MM.1S (cell line): ENCODE results near the gene NTRK3.

Experiments
- DNase-seq: peaks from one replicate; pipeline ENCODE4 v3.0.0-alpha.2; 2015
- H2AFZ ChIP-seq: fragments of 300-600 bp; sonication (generic); 2 replicates; pipeline ENCODE4 v1.6.0; 2016; ENCODE audit warnings: antibody characterized with exemption, low read length
- H3F3A ChIP-seq: fragments of 300-600 bp; sonication (generic); 2 replicates; pipeline ENCODE4 v1.6.1; 2016; ENCODE audit warnings: mild to moderate bottlenecking, antibody characterized with exemption, low read length, moderate library complexity, mixed read lengths; ENCODE audit not compliant: insufficient read depth
- H3K27ac ChIP-seq: fragments of 300-600 bp; sonication (generic); 2 replicates; pipeline ENCODE4 v1.5.1; 2016; ENCODE audit warnings: mild to moderate bottlenecking, low read length
- H3K27me3 ChIP-seq: fragments of 300-600 bp; sonication (generic); replicated peaks from 2 replicates; pipeline ENCODE4 v1.6.0; 2016; ENCODE audit warnings: low read length; ENCODE audit not compliant: insufficient read depth
- H3K36me3 ChIP-seq: fragments of 300-600 bp; sonication (generic); replicated peaks from 2 replicates; pipeline ENCODE4 v1.6.1; 2016; ENCODE audit warnings: mild to moderate bottlenecking, low read length, mixed read lengths; ENCODE audit not compliant: insufficient read depth
- H3K4me1 ChIP-seq: fragments of 300-600 bp; sonication (generic); 2 replicates; pipeline ENCODE4 v1.6.1; 2016; ENCODE audit warnings: low read length, mixed read lengths
- H3K4me2 ChIP-seq: fragments of 300-600 bp; sonication (generic); 2 replicates; pipeline ENCODE4 v1.6.0; 2016; ENCODE audit warnings: low read depth, low read length
- H3K4me3 ChIP-seq: fragments of 300-600 bp; sonication (generic); 2 replicates; pipeline ENCODE4 v1.5.1; 2016; ENCODE audit warnings: low read length, mixed read lengths
- H3K79me2 ChIP-seq: fragments of 300-600 bp; sonication (generic); 2 replicates; pipeline ENCODE4 v1.6.1; 2016; ENCODE audit warnings: mixed run types, low read length, mixed read lengths
- H3K9ac ChIP-seq: fragments of 300-600 bp; sonication (generic); 2 replicates; pipeline ENCODE4 v1.6.1; 2016; ENCODE audit warnings: low read length, mixed read lengths
- H3K9me2 ChIP-seq: fragments of 300-600 bp; sonication (generic); replicated peaks from 2 replicates; pipeline ENCODE4 v1.6.1; 2016; ENCODE audit warnings: mild to moderate bottlenecking, low read length, mixed read lengths; ENCODE audit not compliant: insufficient read depth
- H3K9me3 ChIP-seq: fragments of 300-600 bp; sonication (generic); replicated peaks from 2 replicates; pipeline ENCODE4 v1.6.1; 2016; ENCODE audit warnings: mild to moderate bottlenecking, low read length, mixed read lengths; ENCODE audit not compliant: insufficient read depth
- H4K20me1 ChIP-seq: fragments of 300-600 bp; sonication (generic); 2 replicates; pipeline ENCODE4 v1.6.1; 2016; ENCODE audit warnings: mild to moderate bottlenecking, low read length, moderate library complexity, mixed read lengths; ENCODE audit not compliant: insufficient read depth
- EZH2 ChIP-seq: fragments of 300-600 bp; sonication (generic); optimal IDR thresholded peaks from 2 replicates; pipeline ENCODE3; 2017; ENCODE audit warnings: low read depth, mild to moderate bottlenecking, antibody characterized with exemption, low read length, mixed read lengths
- EZH2phosphoT487 ChIP-seq: fragments of 300-600 bp; sonication (generic); IDR thresholded peaks from 2 replicates; pipeline ENCODE4 v1.6.1; 2018; ENCODE audit warnings: antibody characterized with exemption, low read length
- TF ChIP-seq, protein P1 (sequence below): fragments of 300-600 bp; sonication (generic); IDR thresholded peaks from 2 replicates; pipeline ENCODE4 v1.5.1; 2016; ENCODE audit warnings: antibody characterized with exemption, low read length, mixed read lengths

Gene NTRK3

GRCh38 chr15:88013111-88013510, 243.4 kb downstream of the NTRK3 start:
- no peaks in the 10 kb centered on the region for H3K79me2 ChIP-seq
- H4K20me1 ChIP-seq: no peaks in the 10 kb centered on the region
- H3K36me3 ChIP-seq: no peaks in the 10 kb centered on the region
- no peaks in the 10 kb centered on the region for H3K4me1 ChIP-seq
- H3K9ac ChIP-seq: no peak overlapping the region
- H3K9me2 ChIP-seq: no peaks in the 10 kb centered on the region
- no peak overlapping the region for H2AFZ ChIP-seq
- no peak overlapping the region for H3K4me3 ChIP-seq
- H3K27ac ChIP-seq: no peak overlapping the region
- H3K27me3 ChIP-seq: no peaks in the 10 kb centered on the region
- TF ChIP-seq EZH2phosphoT487 (no peak), EZH2 (no peak)
- TF ChIP-seq, protein P1, sequence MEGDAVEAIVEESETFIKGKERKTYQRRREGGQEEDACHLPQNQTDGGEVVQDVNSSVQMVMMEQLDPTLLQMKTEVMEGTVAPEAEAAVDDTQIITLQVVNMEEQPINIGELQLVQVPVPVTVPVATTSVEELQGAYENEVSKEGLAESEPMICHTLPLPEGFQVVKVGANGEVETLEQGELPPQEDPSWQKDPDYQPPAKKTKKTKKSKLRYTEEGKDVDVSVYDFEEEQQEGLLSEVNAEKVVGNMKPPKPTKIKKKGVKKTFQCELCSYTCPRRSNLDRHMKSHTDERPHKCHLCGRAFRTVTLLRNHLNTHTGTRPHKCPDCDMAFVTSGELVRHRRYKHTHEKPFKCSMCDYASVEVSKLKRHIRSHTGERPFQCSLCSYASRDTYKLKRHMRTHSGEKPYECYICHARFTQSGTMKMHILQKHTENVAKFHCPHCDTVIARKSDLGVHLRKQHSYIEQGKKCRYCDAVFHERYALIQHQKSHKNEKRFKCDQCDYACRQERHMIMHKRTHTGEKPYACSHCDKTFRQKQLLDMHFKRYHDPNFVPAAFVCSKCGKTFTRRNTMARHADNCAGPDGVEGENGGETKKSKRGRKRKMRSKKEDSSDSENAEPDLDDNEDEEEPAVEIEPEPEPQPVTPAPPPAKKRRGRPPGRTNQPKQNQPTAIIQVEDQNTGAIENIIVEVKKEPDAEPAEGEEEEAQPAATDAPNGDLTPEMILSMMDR: no peak
- no peak overlapping the region for H3K4me2 ChIP-seq
- no peak for DNase-seq
- no peaks in the 10 kb centered on the region for H3F3A ChIP-seq
- no peaks in the 10 kb centered on the region for H3K9me3 ChIP-seq

DNA sequence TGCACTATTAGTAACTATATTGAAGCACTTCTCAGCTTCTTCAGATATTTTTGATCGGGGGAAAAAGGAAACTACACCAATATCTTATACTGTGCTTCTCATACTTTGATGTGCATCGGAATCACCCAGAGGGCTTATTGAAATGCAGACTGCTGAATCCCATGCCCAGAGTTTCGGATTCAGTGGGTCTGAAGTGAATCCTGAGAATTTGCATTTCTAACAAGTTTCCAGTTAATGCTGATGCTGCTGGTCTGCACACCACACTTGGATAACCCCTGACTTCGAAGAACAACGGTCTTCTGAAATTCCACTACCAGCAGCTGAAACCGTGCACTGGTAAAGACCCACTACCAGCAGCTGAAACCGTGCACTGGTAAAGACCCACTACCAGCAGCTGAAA, 243.9 kb downstream of the NTRK3 start:
- TF ChIP-seq, protein P1: no peak
- TF ChIP-seq EZH2 (no peak), EZH2phosphoT487 (no peak)
- Histone ChIP-seq H2AFZ (no peak overlapping the region), H4K20me1 (no peaks in the 10 kb centered on the region), H3K4me2 (no peak overlapping the region), H3K36me3 (no peaks in the 10 kb centered on the region), H3K9ac (no peak overlapping the region), H3K79me2 (no peaks in the 10 kb centered on the region), H3K4me3 (no peak overlapping the region), H3F3A (no peaks in the 10 kb centered on the region), H3K9me3 (no peaks in the 10 kb centered on the region), H3K27ac (no peak overlapping the region), H3K27me3 (no peaks in the 10 kb centered on the region), H3K9me2 (no peaks in the 10 kb centered on the region), H3K4me1 (no peaks in the 10 kb centered on the region)
- no peak for DNase-seq

DNA sequence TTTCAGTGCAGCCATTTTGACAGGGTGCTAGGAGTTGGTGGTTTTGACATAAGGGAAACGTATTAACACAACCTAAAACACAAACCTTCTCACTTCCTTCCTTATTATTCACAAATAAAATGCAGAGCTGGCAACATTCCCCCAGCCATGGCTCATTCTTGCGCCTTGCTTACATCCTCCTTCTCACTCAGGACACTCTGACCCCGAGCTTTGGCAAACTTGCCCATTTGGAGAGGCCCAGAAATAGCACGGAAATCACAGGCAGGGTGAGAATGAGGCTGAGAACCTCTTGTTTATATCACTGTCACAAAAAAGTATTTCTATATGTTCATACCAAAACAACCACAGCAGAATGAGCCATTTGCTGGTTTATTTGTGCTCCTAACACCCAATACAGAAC, 244.3 kb downstream of the NTRK3 start:
- no peak for DNase-seq
- no peaks in the 10 kb centered on the region for H3K4me1 ChIP-seq
- no peak overlapping the region for H3K9ac ChIP-seq
- no peak overlapping the region for H3K4me3 ChIP-seq
- H2AFZ ChIP-seq: no peak overlapping the region
- no peaks in the 10 kb centered on the region for H3K36me3 ChIP-seq
- H3K4me2 ChIP-seq: no peak overlapping the region
- H3K27me3 ChIP-seq: no peaks in the 10 kb centered on the region
- no peaks in the 10 kb centered on the region for H4K20me1 ChIP-seq
- no peaks in the 10 kb centered on the region for H3F3A ChIP-seq
- H3K27ac ChIP-seq: no peak overlapping the region
- no peaks in the 10 kb centered on the region for H3K9me3 ChIP-seq
- H3K9me2 ChIP-seq: no peaks in the 10 kb centered on the region
- H3K79me2 ChIP-seq: no peaks in the 10 kb centered on the region
- TF ChIP-seq, protein P1: no peak
- TF ChIP-seq EZH2 (no peak), EZH2phosphoT487 (no peak)
